Fibroblast of lung (primary cell): Measurements from ENCODE around the gene AZIN2. TPM values are rescaled to one million over a fixed set of nuclear protein-coding genes. Genes with fewer than 3 reads are reported as not detected.

ENCODE experiments used
- DNase-seq, 2 donors: peaks; one replicate each; pipeline versions ENCODE4 v3.0.0 to v3.0.0-alpha.2; 2010; ENCODE audit warnings: low read depth in 2 of 2
- H2AFZ ChIP-seq: 2 replicates; pipeline ENCODE4 v1.5.1; 2012; ENCODE audit warnings: low read length, control low read depth, inconsistent platforms
- H3K27ac ChIP-seq: 2 replicates; pipeline ENCODE4 v1.5.1; 2011; ENCODE audit warnings: low read length, control low read depth; ENCODE audit not compliant: insufficient read depth
- H3K27me3 ChIP-seq: 2 replicates; pipeline ENCODE4 v1.5.1; 2011; ENCODE audit warnings: mild to moderate bottlenecking, low read length; ENCODE audit not compliant: control insufficient read depth, insufficient read depth
- H3K36me3 ChIP-seq: 2 replicates; pipeline ENCODE4 v1.5.1; 2011; ENCODE audit warnings: low read length; ENCODE audit not compliant: control insufficient read depth, insufficient read depth
- H3K4me1 ChIP-seq: 2 replicates; pipeline ENCODE4 v1.5.1; 2011; ENCODE audit warnings: low read length; ENCODE audit not compliant: control insufficient read depth, insufficient read depth; ENCODE audit errors: extremely low read depth
- H3K4me2 ChIP-seq: 2 replicates; pipeline ENCODE4 v1.5.1; 2011; ENCODE audit warnings: low read length, control low read depth; ENCODE audit not compliant: insufficient read depth; ENCODE audit errors: extremely low read depth
- H3K4me3 ChIP-seq, 4 experiments: fragments of 200-600 bp in 1 of 4; sonication (generic) in 1 of 4; replicated peaks in 1 of 4; 2 replicates each; pipeline ENCODE4 v1.5.1; 2011 to 2016; ENCODE audit warnings: low read length in 4 of 4, low read depth in 3 of 4, mild to moderate bottlenecking in 3 of 4, control low read depth in 2 of 4, inconsistent platforms in 1 of 4, mixed read lengths in 1 of 4; ENCODE audit not compliant: insufficient read depth in 1 of 4; ENCODE audit errors: control extremely low read depth in 1 of 4
- H3K79me2 ChIP-seq: 2 replicates; pipeline ENCODE4 v1.5.1; 2012; ENCODE audit warnings: mild to moderate bottlenecking, low read length, inconsistent platforms; ENCODE audit not compliant: control insufficient read depth, insufficient read depth
- H3K9ac ChIP-seq: 2 replicates; pipeline ENCODE4 v1.5.1; 2011; ENCODE audit warnings: mild to moderate bottlenecking, low read length, control low read depth; ENCODE audit not compliant: insufficient read depth
- H3K9me3 ChIP-seq: 2 replicates; pipeline ENCODE4 v1.5.1; 2012; ENCODE audit warnings: low read depth, low read length; ENCODE audit not compliant: control insufficient read depth, insufficient read depth
- H4K20me1 ChIP-seq: 2 replicates; pipeline ENCODE4 v1.5.1; 2011; ENCODE audit warnings: low read length; ENCODE audit not compliant: control insufficient read depth, insufficient read depth; ENCODE audit errors: extremely low read depth
- EZH2 ChIP-seq: IDR thresholded peaks from 2 replicates; pipeline ENCODE4 v1.5.1; 2012; ENCODE audit warnings: low read length, control low read depth, mild to moderate bottlenecking; ENCODE audit errors: missing control alignments
- polyA plus RNA-seq, 2 donors: library from polyadenylated mRNA; depleted of rRNA in 1 of 2; stranded (reverse) in 1 of 2; unstranded in 1 of 2; fragments of >200 nt; gene quantifications; 2 replicates each; pipeline ENCODE4 v1.2.1, GENCODE V29; 2011 to 2012; ENCODE audit warnings: missing spikeins in 1 of 2
- total RNA-seq: library from RNA; depleted of rRNA; stranded (reverse); fragments of >200 nt; gene quantifications from 2 replicates; pipeline ENCODE4 v1.2.1, GENCODE V29; 2014
- TF ChIP-seq, protein P1 (sequence below), 2 donors: IDR thresholded peaks in 1 of 2; conservative IDR thresholded peaks in 1 of 2; 1 replicate in 1 of 2; 2 replicates in 1 of 2; pipeline ENCODE4 v1.5.1; 2011 to 2012; ENCODE audit warnings: low read length in 2 of 2, control low read depth in 1 of 2, inconsistent platforms in 1 of 2, low read depth in 1 of 2, mild to moderate bottlenecking in 1 of 2

Gene AZIN2
- total and polyA plus RNA-seq, 2 donors (not counting 1 experiment from before 2014, with no cell fraction given) = 3.2 to 9.1 TPM

DNA sequence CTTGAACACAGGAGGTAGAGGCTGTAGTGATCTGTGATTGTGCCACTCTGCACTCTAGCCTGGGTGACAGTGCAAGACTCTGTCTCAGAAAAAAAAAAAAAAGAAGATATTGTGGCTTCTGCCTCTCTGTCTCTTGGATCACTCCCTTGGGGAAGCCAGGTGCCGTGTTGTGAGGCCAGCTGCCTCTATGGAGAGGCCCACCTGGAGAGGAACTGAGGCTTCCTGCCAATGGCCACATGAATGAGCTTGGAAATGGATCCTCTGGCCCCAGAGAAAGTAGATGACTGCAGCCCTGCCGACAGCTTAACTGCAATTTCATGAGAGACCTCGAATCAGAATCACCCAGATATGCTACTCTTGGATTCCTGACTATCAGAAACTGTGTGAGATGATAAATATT lies 24.5 kb upstream of the AZIN2 start:
- no peak overlapping the region for H3K9ac ChIP-seq
- no peak overlapping the region for H2AFZ ChIP-seq

GRCh38 chr1:33057095-33057494 lies 23.9 kb upstream of the AZIN2 start:
- Histone ChIP-seq H3K9ac (no peak overlapping the region), H3K36me3 (no peaks in the 10 kb centered on the region), H3K27me3 (peaks cover 2% of the 10 kb centered on the region), H3K4me3 (no peak overlapping the region), H4K20me1 (no peaks in the 10 kb centered on the region), H3K79me2 (no peaks in the 10 kb centered on the region), H3K27ac (no peak overlapping the region), H3K9me3 (no peaks in the 10 kb centered on the region), H3K4me2 (no peak overlapping the region), H2AFZ (no peak overlapping the region), H3K4me1 (no peaks in the 10 kb centered on the region)
- no peak for DNase-seq
- TF ChIP-seq EZH2 = no peak
- TF ChIP-seq, protein P1, sequence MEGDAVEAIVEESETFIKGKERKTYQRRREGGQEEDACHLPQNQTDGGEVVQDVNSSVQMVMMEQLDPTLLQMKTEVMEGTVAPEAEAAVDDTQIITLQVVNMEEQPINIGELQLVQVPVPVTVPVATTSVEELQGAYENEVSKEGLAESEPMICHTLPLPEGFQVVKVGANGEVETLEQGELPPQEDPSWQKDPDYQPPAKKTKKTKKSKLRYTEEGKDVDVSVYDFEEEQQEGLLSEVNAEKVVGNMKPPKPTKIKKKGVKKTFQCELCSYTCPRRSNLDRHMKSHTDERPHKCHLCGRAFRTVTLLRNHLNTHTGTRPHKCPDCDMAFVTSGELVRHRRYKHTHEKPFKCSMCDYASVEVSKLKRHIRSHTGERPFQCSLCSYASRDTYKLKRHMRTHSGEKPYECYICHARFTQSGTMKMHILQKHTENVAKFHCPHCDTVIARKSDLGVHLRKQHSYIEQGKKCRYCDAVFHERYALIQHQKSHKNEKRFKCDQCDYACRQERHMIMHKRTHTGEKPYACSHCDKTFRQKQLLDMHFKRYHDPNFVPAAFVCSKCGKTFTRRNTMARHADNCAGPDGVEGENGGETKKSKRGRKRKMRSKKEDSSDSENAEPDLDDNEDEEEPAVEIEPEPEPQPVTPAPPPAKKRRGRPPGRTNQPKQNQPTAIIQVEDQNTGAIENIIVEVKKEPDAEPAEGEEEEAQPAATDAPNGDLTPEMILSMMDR (conservative IDR thresholded peaks at IDR 0.05 in 1 of 2, IDR thresholded peaks at IDR 0.05 in 1 of 2; ENCODE audit: low read depth in 1 of 2, low read length in 2 of 2) = no peak

More for the DNA sequence above, 24.5 kb upstream of the AZIN2 start:
- Histone ChIP-seq H3K27me3 (peaks cover 2% of the 10 kb centered on the region), H4K20me1 (no peaks in the 10 kb centered on the region), H3K9me3 (no peaks in the 10 kb centered on the region), H3K4me1 (no peaks in the 10 kb centered on the region), H3K4me3 (no peak overlapping the region), H3K27ac (no peak overlapping the region), H3K4me2 (no peak overlapping the region), H3K79me2 (no peaks in the 10 kb centered on the region), H3K36me3 (no peaks in the 10 kb centered on the region)
- TF ChIP-seq EZH2 = no peak
- TF ChIP-seq, protein P1 (conservative IDR thresholded peaks at IDR 0.05 in 1 of 2, IDR thresholded peaks at IDR 0.05 in 1 of 2; ENCODE audit: low read depth in 1 of 2, low read length in 2 of 2) = no peak
- no peak for DNase-seq

DNA sequence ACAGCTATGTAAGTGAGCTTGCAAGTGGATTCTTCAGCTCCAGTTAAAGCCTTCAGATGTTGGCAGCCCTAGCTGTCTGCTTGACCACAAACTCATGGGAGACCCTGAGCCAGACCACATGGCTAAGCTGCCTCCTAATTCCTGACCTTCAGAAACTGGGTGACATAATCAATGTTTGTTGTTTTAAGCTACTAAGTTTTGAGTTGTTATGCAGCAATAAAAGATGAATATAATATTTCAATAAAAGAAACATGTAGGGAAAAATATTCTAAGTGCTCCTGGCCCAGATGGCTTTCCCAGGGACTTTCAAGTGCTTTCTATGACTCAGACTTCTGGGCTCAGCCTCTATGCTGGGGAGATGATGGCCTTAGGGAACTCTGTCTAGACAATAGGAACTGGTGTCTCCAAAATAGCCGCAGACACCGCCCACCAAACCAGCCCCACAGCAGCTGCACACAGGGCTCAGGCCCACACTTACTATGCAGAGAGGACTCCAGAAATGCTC lies 20.3 kb upstream of the AZIN2 start:
- TF ChIP-seq, protein P1 (conservative IDR thresholded peaks at IDR 0.05 in 1 of 2, IDR thresholded peaks at IDR 0.05 in 1 of 2; ENCODE audit: low read depth in 1 of 2, low read length in 2 of 2) = no peak
- TF ChIP-seq EZH2 = no peak
- H3K4me1 ChIP-seq = no peaks in the 10 kb centered on the region
- H3K4me2 ChIP-seq = no peak overlapping the region
- no peak overlapping the region for H3K4me3 ChIP-seq
- peak; percentile 95 to 99 for DNase-seq
- H3K27ac ChIP-seq = no peak overlapping the region
- H3K9ac ChIP-seq = no peak overlapping the region
- no peaks in the 10 kb centered on the region for H3K36me3 ChIP-seq
- peaks cover 2% of the 10 kb centered on the region for H3K27me3 ChIP-seq
- H4K20me1 ChIP-seq = no peaks in the 10 kb centered on the region
- H2AFZ ChIP-seq = no peak overlapping the region
- no peaks in the 10 kb centered on the region for H3K79me2 ChIP-seq
- H3K9me3 ChIP-seq = no peaks in the 10 kb centered on the region
